ENCODE data around the gene RACGAP1. TPM values are rescaled to one million over a fixed set of nuclear protein-coding genes. Genes with fewer than 3 reads are reported as not detected.

The RACGAP1 gene
- polyA plus RNA-seq, 1 of the 3 experiments (the other 2 are of a cell fraction): 21.5 TPM

DNA sequence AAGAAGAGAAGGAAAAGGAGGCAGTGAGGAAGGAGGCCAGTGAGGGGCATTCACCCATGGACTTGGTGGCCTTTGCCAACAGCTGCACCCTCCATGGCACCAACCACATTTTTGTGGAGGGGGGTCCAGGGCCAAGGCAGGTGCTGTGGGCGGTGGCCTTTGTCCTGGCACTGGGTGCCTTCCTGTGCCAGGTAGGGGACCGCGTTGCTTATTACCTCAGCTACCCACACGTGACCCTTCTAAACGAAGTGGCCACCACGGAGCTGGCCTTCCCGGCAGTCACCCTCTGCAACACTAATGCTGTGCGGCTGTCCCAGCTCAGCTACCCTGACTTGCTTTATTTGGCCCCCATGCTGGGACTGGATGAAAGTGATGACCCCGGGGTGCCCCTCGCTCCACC is 48.4 kb upstream of the RACGAP1 start:
- DNase-seq: no peak
- Histone ChIP-seq H3K9me3 (no peaks in the 10 kb centered on the region), H3K27ac (ENCODE audit: low read depth in 2 of 2, low read length in 1 of 2) (no peak overlapping the region), H3K36me3 (replicated peaks in 1 of 2; ENCODE audit: control insufficient read depth in 1 of 2, insufficient read depth in 2 of 2, low read length in 1 of 2) (no peaks in the 10 kb centered on the region), H3K4me3 (ENCODE audit: low read depth in 2 of 2, low read length in 1 of 2) (no peak overlapping the region), H3K79me2 (ENCODE audit: insufficient read depth) (no peaks in the 10 kb centered on the region), H3K27me3 (ENCODE audit: insufficient read depth) (no peaks in the 10 kb centered on the region), H3K4me2 (no peak overlapping the region), H3K4me1 (ENCODE audit: control insufficient read depth in 1 of 2, insufficient read depth in 2 of 2, low read depth in 1 of 2, low read length in 1 of 2) (peaks cover 0 to 10% of the 10 kb centered on the region in 2 experiments; a peak in 1 of 4 replicates), H3K9ac (no peak overlapping the region), H4K20me1 (ENCODE audit: insufficient read depth) (no peaks in the 10 kb centered on the region), H3K9me2 (no peaks in the 10 kb centered on the region), H3F3A (replicated peaks; ENCODE audit: insufficient read depth) (no peaks in the 10 kb centered on the region), H2AFZ (ENCODE audit: low read depth) (no peak overlapping the region)
- TF ChIP-seq EP300 (IDR thresholded peaks at IDR 0.05; ENCODE audit: borderline replicate concordance in 1 of 2, low read depth in 1 of 2, low read length in 1 of 2) (no peak), FOXJ3 (CRISPR knock-in tag; IDR thresholded peaks at IDR 0.05) (no peak), EZH2phosphoT487 (IDR thresholded peaks at IDR 0.05; ENCODE audit: borderline replicate concordance, low read depth) (no peak), SMC3 (IDR thresholded peaks at IDR 0.05; ENCODE audit: low read depth, low read length) (no peak), FOSL2 (IDR thresholded peaks at IDR 0.05; ENCODE audit: borderline replicate concordance, low read depth) (no peak)
- CTCF ChIA-PET: interaction anchor here (1.0 to 37.6 kb wide), 18 partner anchors 9 to 241 kb away, joined by 3 to 1401 read pairs (median 10); partner anchors contain the start of genes AQP5, AQP6, ASIC1 and COX14
- WGBS (ENCODE audit: low lambda C conversion rate): 86% methylated on average over 10 of the region's 10 CpGs
- POLR2A ChIA-PET: interaction anchor here (0.8 kb wide), 1 partner anchor 11 kb away, joined by 4 read pairs; the partner anchor contains the start of gene SMARCD1

DNA sequence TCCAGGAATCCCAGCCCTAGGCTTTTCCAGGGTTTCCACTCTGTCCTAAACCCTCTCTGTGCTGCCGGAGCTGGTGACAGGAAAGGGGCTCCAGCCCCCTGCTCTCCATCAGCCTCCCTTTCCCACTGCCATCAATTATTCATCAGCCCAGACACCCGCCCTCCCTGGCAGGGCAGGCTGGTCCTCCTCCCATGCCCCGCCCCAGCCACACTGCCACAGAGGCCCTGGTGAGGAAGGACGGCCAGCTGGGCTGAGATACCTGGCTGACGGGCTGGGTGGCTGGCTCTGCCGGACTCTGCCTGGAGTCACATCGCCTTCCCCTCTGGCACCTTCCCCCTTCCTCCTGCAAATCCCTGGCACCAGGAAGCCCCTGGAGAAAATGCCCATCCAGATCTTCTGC is 47.9 kb upstream of the RACGAP1 start:
- no peak overlapping the region for H2AFZ ChIP-seq (ENCODE audit: low read depth)
- no peaks in the 10 kb centered on the region for H3K9me2 ChIP-seq
- H4K20me1 ChIP-seq (ENCODE audit: insufficient read depth): no peaks in the 10 kb centered on the region
- no peak overlapping the region for H3K4me3 ChIP-seq (ENCODE audit: low read depth in 2 of 2, low read length in 1 of 2)
- no peaks in the 10 kb centered on the region for H3K36me3 ChIP-seq (replicated peaks in 1 of 2; ENCODE audit: control insufficient read depth in 1 of 2, insufficient read depth in 2 of 2, low read length in 1 of 2)
- H3K9me3 ChIP-seq: no peaks in the 10 kb centered on the region
- H3K79me2 ChIP-seq (ENCODE audit: insufficient read depth): no peaks in the 10 kb centered on the region
- DNase-seq: no peak
- no peak for TF ChIP-seq EP300 (IDR thresholded peaks at IDR 0.05; ENCODE audit: borderline replicate concordance in 1 of 2, low read depth in 1 of 2, low read length in 1 of 2)
- no peak for TF ChIP-seq EZH2phosphoT487 (IDR thresholded peaks at IDR 0.05; ENCODE audit: borderline replicate concordance, low read depth)
- TF ChIP-seq SIN3A (IDR thresholded peaks at IDR 0.05; ENCODE audit: borderline replicate concordance, low read depth, low read length): no peak
- H3K4me2 ChIP-seq: no peak overlapping the region
- H3K27ac ChIP-seq (ENCODE audit: low read depth in 2 of 2, low read length in 1 of 2): no peak overlapping the region
- POLR2A ChIA-PET: no interaction called here
- CTCF ChIA-PET: interaction anchor here (1.2 to 37.6 kb wide), 8 partner anchors 14 to 207 kb away, joined by 6 to 1401 read pairs (median 22); partner anchors contain the start of genes AQP5, AQP6, ASIC1 and COX14
- no peak overlapping the region for H3K9ac ChIP-seq
- WGBS (ENCODE audit: low lambda C conversion rate): 82% methylated on average over 5 of the region's 7 CpGs
- no peaks in the 10 kb centered on the region for H3K27me3 ChIP-seq (ENCODE audit: insufficient read depth)
- no peaks in the 10 kb centered on the region for H3F3A ChIP-seq (replicated peaks; ENCODE audit: insufficient read depth)
- H3K4me1 ChIP-seq (ENCODE audit: control insufficient read depth in 1 of 2, insufficient read depth in 2 of 2, low read depth in 1 of 2, low read length in 1 of 2): peaks cover 0 to 10% of the 10 kb centered on the region in 2 experiments; a peak in 1 of 4 replicates

DNA sequence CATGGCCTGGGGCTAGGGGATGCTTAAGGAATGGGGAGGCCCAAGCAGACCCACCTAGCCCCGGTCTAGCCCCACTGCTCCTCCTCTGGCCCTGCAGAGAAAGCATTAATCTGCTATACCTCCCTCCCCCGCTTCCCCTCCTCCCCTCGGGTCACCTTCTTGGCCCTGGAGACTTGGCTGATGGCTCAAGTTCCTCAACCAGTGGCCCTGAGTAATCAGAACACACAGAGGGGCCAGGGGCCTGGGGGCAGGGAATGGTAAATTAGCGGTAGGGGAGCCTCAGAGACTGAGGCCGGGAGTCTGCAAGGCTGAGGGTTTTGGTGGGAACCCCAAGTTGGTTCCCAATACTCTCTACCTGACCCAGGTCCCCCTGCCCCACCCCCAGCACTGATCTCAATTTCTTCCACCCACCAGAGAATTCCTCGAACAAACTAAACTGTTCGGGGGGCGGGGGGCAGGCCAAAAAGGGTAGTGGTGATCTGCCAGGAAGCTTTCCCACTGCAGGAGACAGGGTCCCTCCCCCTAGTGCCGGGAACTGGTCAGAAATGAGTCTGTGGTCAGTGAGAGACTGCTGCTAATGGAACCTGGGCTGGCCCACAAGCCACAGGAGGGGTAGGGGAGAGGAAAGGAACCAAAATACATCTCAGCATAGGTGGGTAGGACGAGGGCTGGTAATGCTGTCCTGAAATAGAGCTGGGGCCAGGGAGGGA is 47.1 kb upstream of the RACGAP1 start:
- Histone ChIP-seq H3K4me1 (ENCODE audit: control insufficient read depth in 1 of 2, insufficient read depth in 2 of 2, low read depth in 1 of 2, low read length in 1 of 2) (peaks cover 0 to 10% of the 10 kb centered on the region in 2 experiments; a peak in 1 of 4 replicates), H3K9ac (no peak overlapping the region), H3K27ac (ENCODE audit: low read depth in 2 of 2, low read length in 1 of 2) (no peak overlapping the region), H2AFZ (ENCODE audit: low read depth) (no peak overlapping the region), H3K79me2 (ENCODE audit: insufficient read depth) (no peaks in the 10 kb centered on the region), H3K4me2 (no peak overlapping the region), H3K9me2 (no peaks in the 10 kb centered on the region), H3K27me3 (ENCODE audit: insufficient read depth) (no peaks in the 10 kb centered on the region), H3K4me3 (ENCODE audit: low read depth in 2 of 2, low read length in 1 of 2) (no peak overlapping the region), H3K36me3 (replicated peaks in 1 of 2; ENCODE audit: control insufficient read depth in 1 of 2, insufficient read depth in 2 of 2, low read length in 1 of 2) (no peaks in the 10 kb centered on the region), H4K20me1 (ENCODE audit: insufficient read depth) (no peaks in the 10 kb centered on the region), H3F3A (replicated peaks; ENCODE audit: insufficient read depth) (no peaks in the 10 kb centered on the region), H3K9me3 (no peaks in the 10 kb centered on the region)
- ChIA-PET POLR2A (interaction anchor here (0.6 kb wide), 1 partner anchor 57 kb away, joined by 3 read pairs; no protein-coding TSS in a partner anchor), CTCF (interaction anchor here (0.7 to 37.6 kb wide), 12 partner anchors 12 to 242 kb away, joined by 3 to 1401 read pairs (median 32); partner anchors contain the start of genes AQP5, AQP6, ASIC1 and COX14)
- 93% methylated on average over 9 of the region's 10 CpGs for WGBS (ENCODE audit: low lambda C conversion rate)
- DNase-seq: no peak
- TF ChIP-seq TEAD4 (IDR thresholded peaks at IDR 0.05; ENCODE audit: borderline replicate concordance, insufficient read depth) (no peak), POLR2AphosphoS5 (IDR thresholded peaks at IDR 0.05; ENCODE audit: low read depth, low read length) (no peak), YY1 (IDR thresholded peaks at IDR 0.05; ENCODE audit: low read depth) (no peak), TAF1 (IDR thresholded peaks at IDR 0.05; ENCODE audit: borderline replicate concordance, low read depth, low read length) (no peak), SMC3 (IDR thresholded peaks at IDR 0.05; ENCODE audit: low read depth, low read length) (no peak), FOXJ3 (CRISPR knock-in tag; IDR thresholded peaks at IDR 0.05) (no peak), FOXM1 (IDR thresholded peaks at IDR 0.05; ENCODE audit: low read depth) (no peak), RFX5 (IDR thresholded peaks at IDR 0.05; ENCODE audit: low read length) (no peak), EP300 (IDR thresholded peaks at IDR 0.05; ENCODE audit: borderline replicate concordance in 1 of 2, low read depth in 1 of 2, low read length in 1 of 2) (no peak), RXRA (IDR thresholded peaks at IDR 0.05; ENCODE audit: borderline replicate concordance, low read depth) (no peak)
- TF ChIP-seq, protein P1, sequence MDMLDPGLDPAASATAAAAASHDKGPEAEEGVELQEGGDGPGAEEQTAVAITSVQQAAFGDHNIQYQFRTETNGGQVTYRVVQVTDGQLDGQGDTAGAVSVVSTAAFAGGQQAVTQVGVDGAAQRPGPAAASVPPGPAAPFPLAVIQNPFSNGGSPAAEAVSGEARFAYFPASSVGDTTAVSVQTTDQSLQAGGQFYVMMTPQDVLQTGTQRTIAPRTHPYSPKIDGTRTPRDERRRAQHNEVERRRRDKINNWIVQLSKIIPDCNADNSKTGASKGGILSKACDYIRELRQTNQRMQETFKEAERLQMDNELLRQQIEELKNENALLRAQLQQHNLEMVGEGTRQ (IDR thresholded peaks at IDR 0.05; ENCODE audit: borderline replicate concordance, low read depth, low read length): no peak
- TF ChIP-seq, protein P2, sequence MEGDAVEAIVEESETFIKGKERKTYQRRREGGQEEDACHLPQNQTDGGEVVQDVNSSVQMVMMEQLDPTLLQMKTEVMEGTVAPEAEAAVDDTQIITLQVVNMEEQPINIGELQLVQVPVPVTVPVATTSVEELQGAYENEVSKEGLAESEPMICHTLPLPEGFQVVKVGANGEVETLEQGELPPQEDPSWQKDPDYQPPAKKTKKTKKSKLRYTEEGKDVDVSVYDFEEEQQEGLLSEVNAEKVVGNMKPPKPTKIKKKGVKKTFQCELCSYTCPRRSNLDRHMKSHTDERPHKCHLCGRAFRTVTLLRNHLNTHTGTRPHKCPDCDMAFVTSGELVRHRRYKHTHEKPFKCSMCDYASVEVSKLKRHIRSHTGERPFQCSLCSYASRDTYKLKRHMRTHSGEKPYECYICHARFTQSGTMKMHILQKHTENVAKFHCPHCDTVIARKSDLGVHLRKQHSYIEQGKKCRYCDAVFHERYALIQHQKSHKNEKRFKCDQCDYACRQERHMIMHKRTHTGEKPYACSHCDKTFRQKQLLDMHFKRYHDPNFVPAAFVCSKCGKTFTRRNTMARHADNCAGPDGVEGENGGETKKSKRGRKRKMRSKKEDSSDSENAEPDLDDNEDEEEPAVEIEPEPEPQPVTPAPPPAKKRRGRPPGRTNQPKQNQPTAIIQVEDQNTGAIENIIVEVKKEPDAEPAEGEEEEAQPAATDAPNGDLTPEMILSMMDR (IDR thresholded peaks at IDR 0.05): no peak
